Measurements from ENCODE around the gene ELOVL2.
A peak's percentile ranks its signal among the peaks of the same experiment; 100 is the strongest.

The ELOVL2 gene

GRCh38 chr6:11043378-11043960 is 636 bp downstream of the ELOVL2 start:
- no peak overlapping the region for H3K27ac ChIP-seq
- TF ChIP-seq CTCF (IDR thresholded peaks at IDR 0.05): no peak
- H3K36me3 ChIP-seq: no peaks in the 10 kb centered on the region
- H3K4me1 ChIP-seq (ENCODE audit: control insufficient read depth in 1 of 2, insufficient read depth in 1 of 2, low read depth in 1 of 2, low read length in 1 of 2): peaks cover 4 to 12% of the 10 kb centered on the region in 2 experiments
- H3K27me3 ChIP-seq: peaks cover 100% of the 10 kb centered on the region
- H3K9me3 ChIP-seq: no peaks in the 10 kb centered on the region
- peak overlapping the region in 1 of 2 experiments; percentile 23 for H3K4me3 ChIP-seq (ENCODE audit: low read depth in 1 of 2, low read length in 1 of 2)

- H3K4me3 ChIP-seq (ENCODE audit: low read depth in 1 of 2, low read length in 1 of 2): no peak overlapping the region
- no peak for TF ChIP-seq CTCF (IDR thresholded peaks at IDR 0.05)
- no peaks in the 10 kb centered on the region for H3K36me3 ChIP-seq
- no peak overlapping the region for H3K27ac ChIP-seq
- no peaks in the 10 kb centered on the region for H3K9me3 ChIP-seq
- H3K27me3 ChIP-seq: peaks cover 100% of the 10 kb centered on the region
- peaks cover 4 to 12% of the 10 kb centered on the region in 2 experiments for H3K4me1 ChIP-seq (ENCODE audit: control insufficient read depth in 1 of 2, insufficient read depth in 1 of 2, low read depth in 1 of 2, low read length in 1 of 2)
Observed at GRCh38 chr6:11042750-11043377, 1.2 kb downstream of the ELOVL2 start.

DNA sequence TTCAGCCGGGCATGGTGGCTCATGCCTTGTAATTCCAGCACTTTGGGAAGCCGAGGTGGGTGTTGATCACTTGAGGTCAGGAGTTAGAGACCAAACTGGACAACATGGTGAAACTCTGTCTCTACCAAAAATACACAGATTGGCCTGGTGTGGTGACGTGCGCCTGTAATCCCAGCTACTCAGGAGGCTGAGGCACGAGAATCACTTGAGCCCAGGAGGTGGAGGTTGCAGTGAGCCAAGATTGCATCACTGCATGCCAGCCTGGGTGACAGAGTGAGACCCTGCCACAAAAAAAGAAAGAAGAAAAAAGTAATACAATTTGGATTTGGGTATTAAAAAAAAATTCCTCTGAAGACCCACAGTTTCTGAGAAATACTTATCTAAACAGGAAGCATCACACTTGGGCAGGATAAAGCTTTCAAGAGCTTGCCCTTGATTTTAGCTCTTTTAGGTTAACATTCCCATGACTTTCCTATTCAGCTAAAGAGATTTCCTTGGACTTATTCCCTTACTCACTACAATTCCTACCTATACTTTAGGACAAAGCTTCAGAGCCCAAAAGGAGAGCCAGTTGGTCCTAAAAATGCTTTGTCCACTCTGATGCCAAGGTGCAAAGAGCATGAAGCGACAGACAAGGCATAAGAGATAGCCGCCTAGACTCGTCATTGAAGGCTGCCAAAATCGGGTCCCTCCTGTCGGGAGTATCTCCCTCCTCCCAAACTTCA is 1.9 kb downstream of the ELOVL2 start:
- no peaks in the 10 kb centered on the region for H3K9me3 ChIP-seq
- H3K27me3 ChIP-seq: peaks cover 100% of the 10 kb centered on the region
- H3K4me1 ChIP-seq (ENCODE audit: control insufficient read depth in 1 of 2, insufficient read depth in 1 of 2, low read depth in 1 of 2, low read length in 1 of 2): peaks cover 4 to 12% of the 10 kb centered on the region in 2 experiments
- H3K36me3 ChIP-seq: no peaks in the 10 kb centered on the region
- no peak overlapping the region for H3K27ac ChIP-seq
- no peak overlapping the region for H3K4me3 ChIP-seq (ENCODE audit: low read depth in 1 of 2, low read length in 1 of 2)
- no peak for TF ChIP-seq CTCF (IDR thresholded peaks at IDR 0.05)

- H3K4me1 ChIP-seq (ENCODE audit: control insufficient read depth in 1 of 2, insufficient read depth in 1 of 2, low read depth in 1 of 2, low read length in 1 of 2): peaks cover 4 to 12% of the 10 kb centered on the region in 2 experiments
- no peak overlapping the region for H3K4me3 ChIP-seq (ENCODE audit: low read depth in 1 of 2, low read length in 1 of 2)
- H3K27ac ChIP-seq: no peak overlapping the region
- H3K36me3 ChIP-seq: no peaks in the 10 kb centered on the region
- H3K9me3 ChIP-seq: no peaks in the 10 kb centered on the region
- peaks cover 100% of the 10 kb centered on the region for H3K27me3 ChIP-seq
- no peak for TF ChIP-seq CTCF (IDR thresholded peaks at IDR 0.05)
Observed at GRCh38 chr6:11040134-11040533, 4.0 kb downstream of the ELOVL2 start.

GRCh38 chr6:11039040-11039439 is 5.1 kb downstream of the ELOVL2 start:
- Histone ChIP-seq H3K9me3 (no peaks in the 10 kb centered on the region), H3K27ac (no peak overlapping the region), H3K36me3 (no peaks in the 10 kb centered on the region), H3K4me3 (ENCODE audit: low read depth in 1 of 2, low read length in 1 of 2) (no peak overlapping the region), H3K4me1 (ENCODE audit: control insufficient read depth in 1 of 2, insufficient read depth in 1 of 2, low read depth in 1 of 2, low read length in 1 of 2) (peaks cover 0 to 6% of the 10 kb centered on the region in 2 experiments), H3K27me3 (peaks cover 100% of the 10 kb centered on the region)
- TF ChIP-seq CTCF (IDR thresholded peaks at IDR 0.05): no peak

All from neutrophil (primary cell).